Loucy (cell line): ENCODE measurements around the gene TNFSF8.

Experiments
- H2AFZ ChIP-seq: fragments of 200-600 bp; sonication (generic); 2 replicates; pipeline ENCODE4 v1.6.0; 2016; ENCODE audit warnings: antibody characterized with exemption, mild to moderate bottlenecking, low read length, moderate library complexity
- H3F3A ChIP-seq: fragments of 200-600 bp; 2 replicates; pipeline ENCODE4 v1.6.0; 2016; ENCODE audit warnings: antibody characterized with exemption, low read depth, mild to moderate bottlenecking
- H3K27me3 ChIP-seq: fragments of 200-600 bp; sonication (generic); 2 replicates; pipeline ENCODE4 v1.6.1; 2014; ENCODE audit warnings: low read length, mild to moderate bottlenecking; ENCODE audit not compliant: insufficient read depth, poor library complexity, severe bottlenecking
- H3K36me3 ChIP-seq: fragments of 200-600 bp; sonication (generic); 2 replicates; pipeline ENCODE4 v1.6.1; 2016; ENCODE audit warnings: low read length; ENCODE audit not compliant: insufficient read depth
- H3K4me1 ChIP-seq: fragments of 200-600 bp; sonication (generic); 2 replicates; pipeline ENCODE4 v1.5.1; 2014; ENCODE audit warnings: low read length, mild to moderate bottlenecking; ENCODE audit not compliant: insufficient read depth, poor library complexity, severe bottlenecking
- H3K4me2 ChIP-seq: fragments of 200-600 bp; sonication (generic); 2 replicates; pipeline ENCODE4 v1.6.0; 2014; ENCODE audit warnings: antibody characterized with exemption, low read length, low read depth, mild to moderate bottlenecking; ENCODE audit not compliant: poor library complexity, severe bottlenecking
- H3K4me3 ChIP-seq: fragments of 200-600 bp; sonication (generic); 2 replicates; pipeline ENCODE4 v1.5.1; 2014; ENCODE audit warnings: low read length, mild to moderate bottlenecking, mixed read lengths; ENCODE audit not compliant: poor library complexity, severe bottlenecking
- H3K79me2 ChIP-seq: fragments of 200-600 bp; sonication (generic); 2 replicates; pipeline ENCODE4 v1.6.1; 2014; ENCODE audit warnings: low read length; ENCODE audit not compliant: insufficient read depth
- H3K9ac ChIP-seq: fragments of 200-600 bp; sonication (generic); 2 replicates; pipeline ENCODE4 v1.6.0; 2014; ENCODE audit warnings: mild to moderate bottlenecking, low read depth, low read length, moderate library complexity; ENCODE audit not compliant: poor library complexity, severe bottlenecking
- H3K9me2 ChIP-seq: fragments of 200-600 bp; sonication (generic); replicated peaks from 2 replicates; pipeline ENCODE4 v1.6.1; 2016; ENCODE audit warnings: low read depth, low read length, mixed read lengths
- H3K9me3 ChIP-seq: fragments of 200-600 bp; sonication (generic); 2 replicates; pipeline ENCODE4 v1.6.1; 2014; ENCODE audit warnings: mild to moderate bottlenecking, antibody characterized with exemption, low read length, low read depth; ENCODE audit not compliant: insufficient read depth
- H4K20me1 ChIP-seq: fragments of 200-600 bp; sonication (generic); 2 replicates; pipeline ENCODE4 v1.6.0; 2014; ENCODE audit warnings: antibody characterized with exemption, low read length, mild to moderate bottlenecking; ENCODE audit not compliant: insufficient read depth, poor library complexity, severe bottlenecking
- EZH2phosphoT487 ChIP-seq: fragments of 200-600 bp; IDR thresholded peaks from 2 replicates; pipeline ENCODE4 v1.6.1; 2018; ENCODE audit warnings: antibody characterized with exemption, mild to moderate bottlenecking, moderate library complexity, borderline replicate concordance
- TF ChIP-seq, protein P1 (sequence below): fragments of 200-600 bp; sonication (generic); conservative IDR thresholded peaks from 2 replicates; pipeline ENCODE4 v1.5.1; 2014; ENCODE audit warnings: mild to moderate bottlenecking, antibody characterized with exemption, low read length

Gene TNFSF8

GRCh38 chr9:114913217-114913616 is 17.2 kb downstream of the TNFSF8 start:
- Histone ChIP-seq H3K27me3 (no peaks in the 10 kb centered on the region), H3K36me3 (no peaks in the 10 kb centered on the region), H3K4me3 (no peak overlapping the region), H3F3A (no peaks in the 10 kb centered on the region), H3K79me2 (no peaks in the 10 kb centered on the region), H2AFZ (no peak overlapping the region), H3K4me1 (no peaks in the 10 kb centered on the region), H3K9ac (no peak overlapping the region), H3K9me2 (no peaks in the 10 kb centered on the region), H3K9me3 (no peaks in the 10 kb centered on the region), H3K4me2 (no peak overlapping the region), H4K20me1 (no peaks in the 10 kb centered on the region)
- TF ChIP-seq EZH2phosphoT487 = no peak
- TF ChIP-seq, protein P1, sequence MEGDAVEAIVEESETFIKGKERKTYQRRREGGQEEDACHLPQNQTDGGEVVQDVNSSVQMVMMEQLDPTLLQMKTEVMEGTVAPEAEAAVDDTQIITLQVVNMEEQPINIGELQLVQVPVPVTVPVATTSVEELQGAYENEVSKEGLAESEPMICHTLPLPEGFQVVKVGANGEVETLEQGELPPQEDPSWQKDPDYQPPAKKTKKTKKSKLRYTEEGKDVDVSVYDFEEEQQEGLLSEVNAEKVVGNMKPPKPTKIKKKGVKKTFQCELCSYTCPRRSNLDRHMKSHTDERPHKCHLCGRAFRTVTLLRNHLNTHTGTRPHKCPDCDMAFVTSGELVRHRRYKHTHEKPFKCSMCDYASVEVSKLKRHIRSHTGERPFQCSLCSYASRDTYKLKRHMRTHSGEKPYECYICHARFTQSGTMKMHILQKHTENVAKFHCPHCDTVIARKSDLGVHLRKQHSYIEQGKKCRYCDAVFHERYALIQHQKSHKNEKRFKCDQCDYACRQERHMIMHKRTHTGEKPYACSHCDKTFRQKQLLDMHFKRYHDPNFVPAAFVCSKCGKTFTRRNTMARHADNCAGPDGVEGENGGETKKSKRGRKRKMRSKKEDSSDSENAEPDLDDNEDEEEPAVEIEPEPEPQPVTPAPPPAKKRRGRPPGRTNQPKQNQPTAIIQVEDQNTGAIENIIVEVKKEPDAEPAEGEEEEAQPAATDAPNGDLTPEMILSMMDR = no peak

DNA sequence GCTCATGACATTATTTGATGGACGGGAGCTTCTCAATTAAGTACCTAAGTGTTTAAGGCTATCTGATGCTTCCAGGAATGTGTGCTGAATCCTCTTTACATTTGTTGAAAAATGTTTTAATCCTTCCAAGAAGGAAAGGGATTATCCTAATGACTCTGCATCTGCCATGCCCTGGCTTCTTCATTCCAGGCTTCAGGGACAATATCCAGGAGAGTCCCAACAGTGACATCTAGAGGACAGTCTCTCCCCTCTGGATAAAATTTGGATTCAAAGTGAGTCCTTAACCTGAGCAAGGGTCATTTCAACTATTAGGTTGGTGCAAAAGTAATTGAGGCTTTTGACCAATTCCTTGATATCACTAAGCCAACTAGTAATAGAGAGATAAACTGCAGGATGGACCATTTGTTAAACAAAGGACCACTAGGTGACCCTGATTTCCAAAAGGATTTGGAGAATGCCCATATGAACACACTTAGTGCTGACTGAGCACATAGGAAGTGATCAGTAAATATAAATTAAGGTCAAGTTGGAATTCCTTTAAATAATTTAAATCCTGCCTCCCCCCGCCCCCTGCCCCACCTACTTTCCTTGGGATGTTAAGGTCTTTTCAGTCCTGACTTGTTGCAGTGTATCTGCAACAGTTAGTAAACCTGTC is 19.1 kb downstream of the TNFSF8 start:
- Histone ChIP-seq H3K36me3 (no peaks in the 10 kb centered on the region), H3K79me2 (no peaks in the 10 kb centered on the region), H3K4me1 (no peaks in the 10 kb centered on the region), H4K20me1 (no peaks in the 10 kb centered on the region), H3K9me2 (no peaks in the 10 kb centered on the region), H3K4me3 (no peak overlapping the region), H3K27me3 (no peaks in the 10 kb centered on the region), H3F3A (no peaks in the 10 kb centered on the region), H3K9ac (no peak overlapping the region), H2AFZ (no peak overlapping the region), H3K9me3 (no peaks in the 10 kb centered on the region), H3K4me2 (no peak overlapping the region)
- TF ChIP-seq, protein P1 = peak; percentile 67
- no peak for TF ChIP-seq EZH2phosphoT487

DNA sequence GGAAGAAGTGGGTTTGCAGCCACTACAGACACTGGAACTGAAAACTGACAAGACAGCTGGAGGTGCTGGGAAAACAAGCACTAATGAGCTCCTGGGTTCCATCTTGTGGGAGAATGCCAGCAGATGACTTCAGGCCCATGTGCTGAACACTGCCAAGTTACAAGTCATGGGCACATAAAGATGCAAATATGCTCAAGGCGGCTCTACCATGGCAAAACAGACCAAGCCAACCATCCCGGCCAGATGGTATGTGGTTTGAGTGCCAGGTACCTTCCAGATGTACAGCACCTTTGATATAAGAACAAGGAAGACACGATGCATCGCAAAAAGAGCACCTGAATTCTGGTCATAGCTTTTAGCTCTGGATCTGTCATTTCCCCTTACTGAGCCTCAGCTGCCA is 19.9 kb downstream of the TNFSF8 start:
- H3K36me3 ChIP-seq = no peaks in the 10 kb centered on the region
- no peaks in the 10 kb centered on the region for H3K9me3 ChIP-seq
- no peak overlapping the region for H2AFZ ChIP-seq
- no peaks in the 10 kb centered on the region for H3F3A ChIP-seq
- H3K79me2 ChIP-seq = no peaks in the 10 kb centered on the region
- no peak overlapping the region for H3K4me2 ChIP-seq
- H3K9me2 ChIP-seq = no peaks in the 10 kb centered on the region
- no peaks in the 10 kb centered on the region for H4K20me1 ChIP-seq
- TF ChIP-seq, protein P1 = no peak
- no peak for TF ChIP-seq EZH2phosphoT487
- peaks cover 5% of the 10 kb centered on the region for H3K4me1 ChIP-seq
- no peak overlapping the region for H3K9ac ChIP-seq
- no peak overlapping the region for H3K4me3 ChIP-seq
- H3K27me3 ChIP-seq = no peaks in the 10 kb centered on the region
